Activated CD8-positive, alpha-beta T cell treated with anti-CD3 and anti-CD28 coated beads, Interleukin-2, amount 10 ng/mL, durations not matched to agents 7 days and 5 days (primary cell): ENCODE results near the gene TRAF7. TPM values are rescaled to one million over a fixed set of nuclear protein-coding genes. Genes with fewer than 3 reads are reported as not detected.

Experiments
- ATAC-seq: fragments of 150-1000 bp; cut with Tn5 transposase; one replicate; pipeline ENCODE4 v1.10.0; 2021; ENCODE audit warnings: moderate library complexity
- CTCF ChIA-PET: fragments of 350-600 bp; sonication (Branson Sonifier 250); formaldehyde crosslinking; loops from one replicate; lab custom pipeline; 2021; ENCODE audit warnings: antibody characterized with exemption; lab: Charles Lee
- POLR2A ChIA-PET: fragments of 350-600 bp; sonication (Branson Sonifier 250); formaldehyde crosslinking; loops from one replicate; lab custom pipeline; 2021; ENCODE audit warnings: antibody characterized with exemption; lab: Charles Lee
- DNase-seq: peaks from one replicate; pipeline ENCODE4 v3.0.0-alpha.2; 2020
- H3K27ac Mint-ChIP-seq: one replicate; pipeline ENCODE4 v1.8.0; 2021; ENCODE audit warnings: mild to moderate bottlenecking, mixed read lengths
- H3K27me3 Mint-ChIP-seq: one replicate; pipeline ENCODE4 v1.8.0; 2021; ENCODE audit warnings: low read depth, mixed read lengths
- H3K36me3 Mint-ChIP-seq: one replicate; pipeline ENCODE4 v1.8.0; 2021; ENCODE audit warnings: low read depth, mixed read lengths
- H3K4me1 Mint-ChIP-seq: one replicate; pipeline ENCODE4 v1.8.0; 2021; ENCODE audit warnings: low read depth, mixed read lengths
- H3K4me3 Mint-ChIP-seq: one replicate; pipeline ENCODE4 v1.8.0; 2021; ENCODE audit warnings: mild to moderate bottlenecking, mixed read lengths
- H3K9me3 Mint-ChIP-seq: one replicate; pipeline ENCODE4 v1.8.0; 2022; ENCODE audit warnings: mixed read lengths; ENCODE audit not compliant: insufficient read depth
- microRNA-seq: library from miRNA; unstranded; fragments of <30 nt; microRNA quantifications from one replicate; pipeline ENCODE4 v1.2.0, GENCODE V29; 2022
- total RNA-seq, 2 experiments: library from RNA; stranded (reverse); gene quantifications; one replicate each; pipeline ENCODE4 v1.2.3, GENCODE V29; 2021

The TRAF7 gene
- total RNA-seq, 2 experiments from 2014 or later: 56.8 to 59.5 TPM

DNA sequence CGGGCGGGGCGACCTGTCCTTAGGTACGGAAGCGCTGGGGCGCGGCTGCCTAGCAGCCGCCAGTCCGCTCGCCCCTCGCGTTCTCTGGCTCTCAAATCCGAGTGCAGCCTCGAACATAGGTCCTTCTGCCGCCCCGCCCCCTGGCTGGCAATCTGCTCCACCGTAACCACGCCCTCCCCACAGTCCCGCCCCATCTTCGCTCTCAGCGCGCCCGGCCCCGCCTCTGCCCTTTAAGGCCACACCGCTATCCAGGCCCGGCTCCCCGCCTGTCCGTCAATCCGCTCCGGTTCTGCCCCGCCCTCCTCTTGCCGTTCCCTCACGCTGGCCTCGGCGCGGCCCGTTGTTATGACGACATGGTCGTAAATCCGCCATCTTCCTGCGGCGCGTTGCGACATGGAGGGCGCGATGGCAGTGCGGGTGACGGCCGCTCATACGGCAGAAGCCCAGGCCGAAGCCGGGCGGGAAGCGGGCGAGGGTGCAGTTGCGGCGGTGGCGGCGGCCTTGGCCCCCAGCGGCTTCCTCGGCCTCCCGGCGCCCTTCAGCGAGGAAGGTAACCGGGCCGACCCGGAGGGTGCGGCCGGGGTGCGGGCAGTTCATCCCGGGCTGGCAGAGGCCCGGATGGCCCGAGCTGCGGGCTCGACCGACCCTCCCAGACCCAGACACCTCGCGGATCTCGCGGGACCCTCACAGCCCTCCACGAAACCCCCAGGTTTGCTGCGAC is 67.8 kb downstream of the TRAF7 start, which contains the start of gene E4F1:
Gene E4F1, plus strand, starts transcription at position 371 of the 721 bp plus-strand sequence. Its CDS starts 23 bp downstream, at position 394.
- Mint-ChIP-seq H3K27me3 (no peaks in the 10 kb centered on the region), H3K9me3 (no peaks in the 10 kb centered on the region), H3K4me3 (peak within 1 kb of the TSS; percentile 82), H3K27ac (peak within 1 kb of the TSS; percentile 82), H3K4me1 (peaks cover 19% of the 10 kb centered on the region), H3K36me3 (peaks cover 4% of the 10 kb centered on the region)
- ChIA-PET CTCF (interaction anchor here (0.6 to 1.4 kb wide), 2 partner anchors 28 to 29 kb away, joined by 3 to 4 read pairs; partner anchors contain the start of gene ECI1), POLR2A (interaction anchor here (0.5 to 0.8 kb wide), 3 partner anchors 28 to 1500 kb away, joined by 3 to 4 read pairs (median 3); partner anchors contain the start of gene ECI1)
- DNase-seq (peak; percentile 100), ATAC-seq (peak; percentile 98)

- Mint-ChIP-seq H3K4me1 (peaks cover 19% of the 10 kb centered on the region), H3K27me3 (no peaks in the 10 kb centered on the region), H3K9me3 (no peaks in the 10 kb centered on the region), H3K4me3 (peak overlapping the region; percentile 82), H3K27ac (peak overlapping the region; percentile 70), H3K36me3 (peaks cover 4% of the 10 kb centered on the region)
- ChIA-PET CTCF (interaction anchor here (1.4 kb wide), 1 partner anchor 27 kb away, joined by 4 read pairs; the partner anchor contains the start of gene ECI1), POLR2A (interaction anchor here (0.5 to 0.8 kb wide), 3 partner anchors 28 to 291 kb away, joined by 3 read pairs; partner anchors contain the start of gene ECI1)
- DNase-seq (peak; percentile 42), ATAC-seq (peak; percentile 39)
These were observed 68.4 kb downstream of the TRAF7 start for GRCh38 chr16:2223942-2224486.

- H3K4me3 Mint-ChIP-seq: no peak overlapping the region
- peaks cover 21% of the 10 kb centered on the region for H3K4me1 Mint-ChIP-seq
- ChIA-PET CTCF (no interaction called here), POLR2A (no interaction called here)
- no peaks in the 10 kb centered on the region for H3K27me3 Mint-ChIP-seq
- no peaks in the 10 kb centered on the region for H3K9me3 Mint-ChIP-seq
- peaks cover 4% of the 10 kb centered on the region for H3K36me3 Mint-ChIP-seq
- DNase-seq: no peak
- peak overlapping the region; percentile 16 for H3K27ac Mint-ChIP-seq
- ATAC-seq: no peak
These were observed 70.7 kb downstream of the TRAF7 start for GRCh38 chr16:2226245-2226793.

DNA sequence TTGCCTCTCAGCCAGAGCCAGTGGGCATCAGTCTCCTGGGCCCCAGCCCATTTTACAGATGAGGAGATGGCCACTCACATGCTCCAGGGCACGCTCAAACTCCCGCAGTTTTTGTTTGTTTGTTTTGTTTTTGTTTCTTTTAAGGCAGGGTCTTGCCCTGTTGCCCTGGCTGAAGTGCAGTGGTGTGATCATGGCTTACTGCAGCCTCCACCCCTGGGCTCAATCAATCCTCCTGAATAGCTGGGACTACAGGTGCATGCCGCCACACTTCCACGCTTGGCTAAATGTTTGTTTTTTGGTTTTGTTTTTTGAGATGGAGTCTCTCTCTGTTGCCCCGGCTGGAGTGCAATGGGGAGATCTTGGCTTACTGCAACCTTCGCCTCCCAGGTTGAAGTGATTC is 71.3 kb downstream of the TRAF7 start:
- ATAC-seq (no peak), DNase-seq (no peak)
- Mint-ChIP-seq H3K27ac (no peak overlapping the region), H3K4me1 (peaks cover 21% of the 10 kb centered on the region), H3K27me3 (no peaks in the 10 kb centered on the region), H3K9me3 (no peaks in the 10 kb centered on the region), H3K36me3 (peaks cover 4% of the 10 kb centered on the region), H3K4me3 (no peak overlapping the region)
- ChIA-PET POLR2A (no interaction called here), CTCF (no interaction called here)

Small RNA genes within 50 kb of the gene (microRNA-seq; reads per million reads assigned to microRNA genes)
- not detected for gene MIR3180-5
- not detected for gene MIR4516
- not detected for gene MIR6511B1

Other genes starting within 250 kb of the TRAF7 start
- gene HS3ST6, start 237.4 kb upstream of the TRAF7 start, total RNA-seq: not detected
- 10 to 100 TPM; 13.2 to 13.9 TPM for gene MSRB1, start 212.6 kb upstream of the TRAF7 start, total RNA-seq
- gene RPL3L, start 201.1 kb upstream of the TRAF7 start, total RNA-seq: under 1 TPM in 1 of 2 experiments, not detected in 1; 0.53 TPM
- 100 to 1,000 TPM; 141 to 147 TPM for gene NDUFB10, start 196.2 kb upstream of the TRAF7 start, total RNA-seq
- 1,000 to 10,000 TPM; 2,821 to 2,910 TPM for gene RPS2, start 191.0 kb upstream of the TRAF7 start, total RNA-seq
- gene RNF151, start 188.9 kb upstream of the TRAF7 start, total RNA-seq: not detected
- gene TBL3, start 183.7 kb upstream of the TRAF7 start, total RNA-seq: 10 to 100 TPM; 37.6 to 37.9 TPM
- gene NOXO1, start 174.3 kb upstream of the TRAF7 start, total RNA-seq: not detected
- 10 to 100 TPM; 27.2 to 30.5 TPM for gene GFER, start 171.6 kb upstream of the TRAF7 start, total RNA-seq
- 1 to 10 TPM; 2.6 to 3.4 TPM for gene SYNGR3, start 165.8 kb upstream of the TRAF7 start, total RNA-seq
- 10 to 100 TPM; 75.1 to 75.9 TPM for gene ZNF598, start 146.0 kb upstream of the TRAF7 start, total RNA-seq
- gene NPW, start 136.0 kb upstream of the TRAF7 start, total RNA-seq: under 1 TPM in 1 of 2 experiments, not detected in 1; 0.73 TPM
- gene NHERF2, start 128.9 kb upstream of the TRAF7 start, total RNA-seq: 1 to 10 TPM; 1.4 to 2.8 TPM
- gene NTHL1, start 107.9 kb upstream of the TRAF7 start, total RNA-seq: 10 to 100 TPM; 29.9 to 35.3 TPM
- 10 to 100 TPM; 87.9 to 97.4 TPM for gene TSC2, start 107.8 kb upstream of the TRAF7 start, total RNA-seq
- 10 to 100 TPM; 66.0 to 76.6 TPM for gene PKD1, start 19.9 kb upstream of the TRAF7 start, total RNA-seq
- under 1 TPM; 0.26 to 0.31 TPM for gene RAB26, start 7.2 kb upstream of the TRAF7 start, total RNA-seq
- under 1 TPM; 0.05 to 0.63 TPM for gene CASKIN1, start 40.8 kb downstream of the TRAF7 start, total RNA-seq
- 10 to 100 TPM; 34.5 to 37.8 TPM for gene MLST8, start 49.7 kb downstream of the TRAF7 start, total RNA-seq
- 10 to 100 TPM; 14.8 to 15.0 TPM for gene BRICD5, start 55.1 kb downstream of the TRAF7 start, total RNA-seq
- gene PGP, start 59.1 kb downstream of the TRAF7 start, total RNA-seq: 10 to 100 TPM; 28.5 to 29.0 TPM
- 10 to 100 TPM; 33.8 to 34.3 TPM for gene E4F1, start 67.8 kb downstream of the TRAF7 start, total RNA-seq
- gene DNASE1L2, start 80.7 kb downstream of the TRAF7 start, total RNA-seq: 1 to 10 TPM; 3.3 to 4.1 TPM
- gene ECI1, start 95.8 kb downstream of the TRAF7 start, total RNA-seq: 10 to 100 TPM; 36.0 to 41.1 TPM
- 100 to 1,000 TPM; 260 to 268 TPM for gene RNPS1, start 112.3 kb downstream of the TRAF7 start, total RNA-seq
- gene ABCA3, start 184.9 kb downstream of the TRAF7 start, total RNA-seq: 1 to 10 TPM; 6.3 to 6.8 TPM